Transverse colon (tissue), 4 donors: Measurements from ENCODE around the gene NAALADL2.

ENCODE experiments used
- CTCF ChIP-seq, 5 experiments: fragments of 200-600 bp in 3 of 5; fragments of 450-650 bp in 2 of 5; sonication (generic) in 3 of 5; IDR thresholded peaks; 1 replicate in 2 of 5; 2 replicates in 3 of 5; pipeline ENCODE4 v1.5.1; 2016 to 2017; ENCODE audit warnings: antibody characterized with exemption in 5 of 5, inconsistent platforms in 3 of 5, mild to moderate bottlenecking in 2 of 5, moderate library complexity in 1 of 5
- POLR2A ChIP-seq: fragments of 450-650 bp; IDR thresholded peaks from one replicate; pipeline ENCODE4 v1.6.1; 2016; ENCODE audit warnings: antibody characterized with exemption, mild to moderate bottlenecking, moderate library complexity
- POLR2AphosphoS5 ChIP-seq, 3 donors: sonication (generic); formaldehyde crosslinking; IDR thresholded peaks; one replicate each; pipeline ENCODE4 v1.6.1; 2016; ENCODE audit warnings: antibody characterized with exemption in 3 of 3

- TF ChIP-seq CTCF (IDR thresholded peaks at IDR 0.05): no peak
- TF ChIP-seq POLR2A: no peak
- no peak for TF ChIP-seq POLR2AphosphoS5 (IDR thresholded peaks at IDR 0.05)
Measured at GRCh38 chr3:175278680-175279079, 419.5 kb downstream of the NAALADL2 start.
